ENCODE results near the gene ZNF516. TPM values are rescaled to one million over a fixed set of nuclear protein-coding genes. Genes with fewer than 3 reads are reported as not detected.

ZNF516 gene
- total RNA-seq, 1 experiment from 2014 or later, result 22.6 TPM

- H3K9me3 Mint-ChIP-seq, result no peaks in the 10 kb centered on the region
- no peaks in the 10 kb centered on the region for H3K79me1 ChIP-seq (ENCODE audit: insufficient read depth, low read depth, low read length, poor library complexity, severe bottlenecking)
- no peak overlapping the region for H2BK15ac ChIP-seq (ENCODE audit: low read depth, low read length)
- H4K8ac ChIP-seq (replicated peaks; ENCODE audit: insufficient read length, low read depth, low read length), result no peak overlapping the region
- H3K9ac ChIP-seq (ENCODE audit: extremely low read depth, insufficient read length, low read length), result no peak overlapping the region
- no peaks in the 10 kb centered on the region for H3K27me3 Mint-ChIP-seq (ENCODE audit: low read depth)
- H2BK5ac ChIP-seq (ENCODE audit: insufficient read length, low read length), result no peak overlapping the region
- no peaks in the 10 kb centered on the region for H3K27me3 ChIP-seq (ENCODE audit: insufficient read depth, low read length)
- no peak overlapping the region for H3K56ac ChIP-seq (ENCODE audit: insufficient read length, low read depth, low read length)
- no peaks in the 10 kb centered on the region for H3K23me2 ChIP-seq (ENCODE audit: insufficient read length, low read depth, low read length, poor library complexity, severe bottlenecking)
- H3K4ac ChIP-seq (ENCODE audit: low read depth, low read length), result no peak overlapping the region
- H3K23ac ChIP-seq (ENCODE audit: insufficient read length, low read depth, low read length), result no peak overlapping the region
- H2AFZ ChIP-seq (ENCODE audit: low read length), result no peak overlapping the region
- H2BK20ac ChIP-seq (ENCODE audit: low read depth, low read length, poor library complexity, severe bottlenecking), result no peak overlapping the region
- H3K9me3 ChIP-seq (ENCODE audit: control insufficient read depth, low read depth, low read length), result no peaks in the 10 kb centered on the region
- no peak overlapping the region for H4K5ac ChIP-seq (ENCODE audit: insufficient read length, low read depth, low read length)
- no peak overlapping the region for H3K14ac ChIP-seq (ENCODE audit: insufficient read depth, low read length)
- no peaks in the 10 kb centered on the region for H4K20me1 ChIP-seq (ENCODE audit: control insufficient read depth, insufficient read depth, insufficient read length)
- H3K79me2 ChIP-seq (ENCODE audit: insufficient read depth, low read length), result no peaks in the 10 kb centered on the region
- no peak overlapping the region for H3K18ac ChIP-seq (ENCODE audit: insufficient read length, low read depth, low read length)
- no peak overlapping the region for H4K91ac ChIP-seq (ENCODE audit: insufficient read length, low read depth, low read length)
- H3K4me1 Mint-ChIP-seq, result peaks cover 26 to 28% of the 10 kb centered on the region in 2 experiments
- no peak overlapping the region for H2BK12ac ChIP-seq (ENCODE audit: insufficient read length, low read depth, low read length)
- H3K36me3 Mint-ChIP-seq (ENCODE audit: insufficient read depth in 1 of 3, low read depth in 3 of 3), result peaks cover 0 to 6% (median 3%) of the 10 kb centered on the region in 3 experiments; a peak in 4 of 7 replicates
- DNase-seq, result no peak
- 100% methylated on average over 1 of the region's 14 CpGs for WGBS (ENCODE audit: extremely low coverage, insufficient read length, low lambda C conversion rate)
- no peak overlapping the region for H2BK120ac ChIP-seq (ENCODE audit: low read depth, low read length, poor library complexity, severe bottlenecking)
- H3K4me3 Mint-ChIP-seq, result no peak overlapping the region
- H3K27ac ChIP-seq (ENCODE audit: insufficient read length, low read depth, low read length), result no peak overlapping the region
- H3K27ac Mint-ChIP-seq, result no peak overlapping the region
- TF ChIP-seq CTCF (conservative IDR thresholded peaks at IDR 0.05), result no peak
- no peak overlapping the region for H2AK5ac ChIP-seq (ENCODE audit: insufficient read length, low read length)
- H3K4me2 ChIP-seq (ENCODE audit: insufficient read depth, insufficient read length, low read length), result no peak overlapping the region
- H3T11ph ChIP-seq (ENCODE audit: low read length), result no peak overlapping the region
- H3K4me1 ChIP-seq (ENCODE audit: insufficient read depth, low read length), result 0 out of 2 replicates have a peak, but pooled peaks cover 4% of the 10 kb centered on the region
Measured at GRCh38 chr18:76364282-76365259, 130.5 kb downstream of the ZNF516 start.

All from H9 (cell line).